Progenitor cell of endocrine pancreas (in vitro differentiated cells): ENCODE measurements around the gene ZNF620. TPM values are rescaled to one million over a fixed set of nuclear protein-coding genes. Genes with fewer than 3 reads are reported as not detected.
"Not testable (repeated sequence)": the region's sequence is repeated elsewhere in the genome, so short reads cannot be mapped to it uniquely, and the experiment has no call there.

Source experiments
- DNase-seq: peaks from one replicate; pipeline ENCODE4 v3.0.0; 2021; ENCODE audit warnings: low spot score; ENCODE audit not compliant: unreplicated experiment
- H3K27ac Mint-ChIP-seq: 2 replicates; pipeline ENCODE4 v1.8.0; 2021; ENCODE audit warnings: mild to moderate bottlenecking, moderate library complexity, mixed read lengths
- H3K27me3 Mint-ChIP-seq: 2 replicates; pipeline ENCODE4 v1.8.0; 2021; ENCODE audit warnings: mixed read lengths
- H3K36me3 Mint-ChIP-seq: 2 replicates; pipeline ENCODE4 v1.8.0; 2022; ENCODE audit warnings: mixed read lengths; ENCODE audit not compliant: insufficient read depth
- H3K4me1 Mint-ChIP-seq: 2 replicates; pipeline ENCODE4 v1.8.0; 2021; ENCODE audit warnings: low read depth, mixed read lengths
- H3K4me3 Mint-ChIP-seq: 2 replicates; pipeline ENCODE4 v1.8.0; 2021; ENCODE audit warnings: low read depth, mild to moderate bottlenecking, moderate library complexity, mixed read lengths
- H3K9me3 Mint-ChIP-seq: 2 replicates; pipeline ENCODE4 v1.8.0; 2021; ENCODE audit warnings: low read depth, mixed read lengths
- total RNA-seq: library from RNA; stranded (reverse); gene quantifications from 2 replicates; pipeline ENCODE4 v1.2.1, GENCODE V29; 2021
- TF ChIP-seq, protein P1 (sequence below): fragments of 200-600 bp; sonication (generic); IDR thresholded peaks from one replicate; pipeline ENCODE4 v1.5.0; 2021; ENCODE audit warnings: antibody characterized with exemption, mild to moderate bottlenecking; ENCODE audit not compliant: unreplicated experiment

ZNF620 gene
- total RNA-seq, 1 donor from 2014 or later, result 26.2 TPM

DNA sequence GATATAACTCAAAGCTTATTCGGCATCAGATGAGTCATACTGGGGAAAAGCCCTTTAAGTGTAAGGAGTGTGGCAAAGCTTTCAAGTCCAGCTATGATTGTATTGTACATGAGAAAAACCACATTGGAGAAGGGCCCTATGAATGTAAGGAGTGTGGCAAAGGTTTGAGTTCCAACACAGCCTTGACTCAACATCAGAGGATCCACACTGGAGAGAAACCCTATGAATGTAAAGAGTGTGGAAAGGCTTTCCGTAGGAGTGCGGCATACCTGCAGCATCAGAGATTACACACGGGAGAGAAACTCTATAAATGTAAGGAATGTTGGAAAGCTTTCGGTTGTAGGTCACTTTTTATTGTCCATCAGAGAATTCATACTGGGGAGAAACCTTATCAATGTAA lies 26.4 kb downstream of the ZNF620 start:
- no peak for DNase-seq
- Mint-ChIP-seq H3K27me3 (no peaks in the 10 kb centered on the region), H3K27ac (no peak overlapping the region), H3K36me3 (peaks cover 67% of the 10 kb centered on the region), H3K9me3 (peaks cover 15% of the 10 kb centered on the region), H3K4me1 (peaks cover 5% of the 10 kb centered on the region), H3K4me3 (no peak overlapping the region)
- TF ChIP-seq, protein P1, sequence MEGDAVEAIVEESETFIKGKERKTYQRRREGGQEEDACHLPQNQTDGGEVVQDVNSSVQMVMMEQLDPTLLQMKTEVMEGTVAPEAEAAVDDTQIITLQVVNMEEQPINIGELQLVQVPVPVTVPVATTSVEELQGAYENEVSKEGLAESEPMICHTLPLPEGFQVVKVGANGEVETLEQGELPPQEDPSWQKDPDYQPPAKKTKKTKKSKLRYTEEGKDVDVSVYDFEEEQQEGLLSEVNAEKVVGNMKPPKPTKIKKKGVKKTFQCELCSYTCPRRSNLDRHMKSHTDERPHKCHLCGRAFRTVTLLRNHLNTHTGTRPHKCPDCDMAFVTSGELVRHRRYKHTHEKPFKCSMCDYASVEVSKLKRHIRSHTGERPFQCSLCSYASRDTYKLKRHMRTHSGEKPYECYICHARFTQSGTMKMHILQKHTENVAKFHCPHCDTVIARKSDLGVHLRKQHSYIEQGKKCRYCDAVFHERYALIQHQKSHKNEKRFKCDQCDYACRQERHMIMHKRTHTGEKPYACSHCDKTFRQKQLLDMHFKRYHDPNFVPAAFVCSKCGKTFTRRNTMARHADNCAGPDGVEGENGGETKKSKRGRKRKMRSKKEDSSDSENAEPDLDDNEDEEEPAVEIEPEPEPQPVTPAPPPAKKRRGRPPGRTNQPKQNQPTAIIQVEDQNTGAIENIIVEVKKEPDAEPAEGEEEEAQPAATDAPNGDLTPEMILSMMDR, result no peak

DNA sequence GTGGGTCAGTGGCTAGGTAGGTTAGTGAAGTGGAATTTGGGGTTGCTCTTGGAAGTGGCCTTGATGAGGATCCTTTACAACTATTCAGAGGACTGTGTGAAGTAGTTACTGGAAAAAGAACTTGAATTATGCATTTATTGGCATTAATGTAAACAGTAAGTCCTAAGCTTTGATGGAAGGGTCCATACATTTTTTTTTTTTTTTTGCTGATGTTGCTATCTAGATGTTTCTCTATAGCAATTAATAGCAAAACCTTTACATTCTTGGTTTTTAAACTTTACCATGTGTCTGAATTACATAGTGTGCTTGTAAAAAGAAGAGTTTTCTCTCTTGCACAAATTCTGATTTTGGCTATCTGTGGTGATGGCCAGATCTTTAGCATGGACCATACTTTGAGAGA lies 28.4 kb downstream of the ZNF620 start:
- Mint-ChIP-seq H3K4me3 (no peak overlapping the region), H3K27ac (no peak overlapping the region), H3K9me3 (peaks cover 28% of the 10 kb centered on the region), H3K4me1 (peaks cover 1% of the 10 kb centered on the region), H3K36me3 (peaks cover 77% of the 10 kb centered on the region), H3K27me3 (no peaks in the 10 kb centered on the region)
- DNase-seq, result no peak
- TF ChIP-seq, protein P1, result no peak

- no peak for DNase-seq
- Mint-ChIP-seq H3K4me3 (no peak overlapping the region), H3K36me3 (peaks cover 6% of the 10 kb centered on the region), H3K27ac (no peak overlapping the region), H3K27me3 (no peaks in the 10 kb centered on the region), H3K4me1 (no peaks in the 10 kb centered on the region), H3K9me3 (peaks cover 5% of the 10 kb centered on the region)
- TF ChIP-seq, protein P1, result no peak
These were observed 41.0 kb downstream of the ZNF620 start for GRCh38 chr3:40546816-40547215.

- H3K4me3 Mint-ChIP-seq, result no peak overlapping the region
- no peak overlapping the region for H3K27ac Mint-ChIP-seq
- no peaks in the 10 kb centered on the region for H3K27me3 Mint-ChIP-seq
- peaks cover 6% of the 10 kb centered on the region for H3K36me3 Mint-ChIP-seq
- H3K4me1 Mint-ChIP-seq, result no peaks in the 10 kb centered on the region
- H3K9me3 Mint-ChIP-seq, result peaks cover 5% of the 10 kb centered on the region
- no peak for DNase-seq
- TF ChIP-seq, protein P1, result no peak
These were observed 44.3 kb downstream of the ZNF620 start for GRCh38 chr3:40550167-40550566.

- TF ChIP-seq, protein P1, result no peak
- H3K4me3 Mint-ChIP-seq, result no peak overlapping the region
- H3K4me1 Mint-ChIP-seq, result no peaks in the 10 kb centered on the region
- no peak overlapping the region for H3K27ac Mint-ChIP-seq
- H3K27me3 Mint-ChIP-seq, result no peaks in the 10 kb centered on the region
- DNase-seq, result no peak
- H3K9me3 Mint-ChIP-seq, result peaks cover 15% of the 10 kb centered on the region
- H3K36me3 Mint-ChIP-seq, result peaks cover 6% of the 10 kb centered on the region
These were observed 51.8 kb downstream of the ZNF620 start for GRCh38 chr3:40557575-40558161.

DNA sequence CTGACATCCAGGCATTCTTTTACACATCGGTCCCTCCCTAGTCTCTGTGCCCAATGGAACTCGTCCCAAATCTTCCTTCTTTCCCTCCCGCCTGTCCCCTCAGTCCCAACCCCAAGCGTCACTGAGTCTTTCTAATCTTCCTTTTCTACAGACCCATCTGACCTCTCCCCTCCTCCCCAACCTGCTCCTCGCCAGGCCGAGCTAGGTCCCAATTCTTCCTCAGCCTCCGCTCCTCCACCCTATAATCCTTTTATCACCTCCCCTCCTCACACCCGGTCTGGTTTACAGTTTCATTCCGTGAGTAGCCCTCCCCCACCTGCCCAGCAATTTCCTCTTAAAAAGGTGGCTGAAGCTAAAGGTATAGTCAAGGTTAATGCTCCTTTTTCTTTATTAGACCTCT lies 56.6 kb downstream of the ZNF620 start:
- DNase-seq, H3K4me1 Mint-ChIP-seq, H3K36me3 Mint-ChIP-seq, H3K27ac Mint-ChIP-seq, H3K4me3 Mint-ChIP-seq: not testable (repeated sequence)
- Mint-ChIP-seq H3K27me3 (peaks cover 11% of the 10 kb centered on the region), H3K9me3 (peaks cover 16% of the 10 kb centered on the region)

DNA sequence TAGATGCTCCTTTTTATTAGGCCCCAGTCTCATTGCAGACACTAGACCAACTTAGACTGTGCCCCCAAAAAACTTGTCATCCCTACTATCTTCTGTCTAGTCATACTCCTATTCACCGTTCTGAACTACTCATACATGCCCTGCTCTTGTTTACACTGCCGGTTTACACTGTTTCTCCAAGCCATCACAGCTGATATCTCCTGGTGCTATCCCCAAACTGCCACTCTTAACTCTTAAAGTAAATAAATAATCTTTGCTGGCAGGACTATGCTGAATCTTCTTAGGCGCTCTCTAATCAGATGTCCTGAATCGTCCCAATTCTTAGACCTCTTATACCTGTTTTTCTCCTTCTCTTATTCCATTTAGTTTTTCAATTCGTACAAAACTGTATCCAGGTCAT lies 59.8 kb downstream of the ZNF620 start:
- Mint-ChIP-seq H3K9me3 (peaks cover 24% of the 10 kb centered on the region), H3K27me3 (peaks cover 11% of the 10 kb centered on the region)
- not testable (repeated sequence) for H3K27ac Mint-ChIP-seq, H3K4me1 Mint-ChIP-seq, H3K4me3 Mint-ChIP-seq, H3K36me3 Mint-ChIP-seq, DNase-seq
